ENCODE results near the gene CAPN8.

The CAPN8 gene

GRCh38 chr1:223665592-223666312 is at the start of gene CAPN8:
CAPN8 (minus strand) TSS chr1:223665701; CDS start chr1:223665646, 55 bp downstream.
- POLR2A ChIA-PET (ENCODE audit: low non-redundant PET), result no interaction called here
- peak within 1 kb of the TSS; percentile 79 for H3K27ac ChIP-seq
- peak; percentile 83 for DNase-seq (ENCODE audit: low spot score)
- CTCF ChIA-PET, result interaction anchor here (1.0 to 1.1 kb wide), 2 partner anchors 18 to 109 kb away, joined by 3 read pairs; no protein-coding TSS in a partner anchor
- no peak for TF ChIP-seq CTCF (conservative IDR thresholded peaks at IDR 0.05; ENCODE audit: low read depth)

- CTCF ChIA-PET, result no interaction called here
Observed at GRCh38 chr1:223714849-223715603, 49.5 kb upstream of the CAPN8 start.

GRCh38 chr1:223714421-223714724 is 48.9 kb upstream of the CAPN8 start:
- no peak for DNase-seq (ENCODE audit: low spot score)
- no peak for TF ChIP-seq CTCF (conservative IDR thresholded peaks at IDR 0.05; ENCODE audit: low read depth)
- H3K27ac ChIP-seq, result peak overlapping the region; percentile 94
- ChIA-PET POLR2A (ENCODE audit: low non-redundant PET) (no interaction called here), CTCF (no interaction called here)

More at GRCh38 chr1:223714849-223715603, 49.5 kb upstream of the CAPN8 start:
- H3K27ac ChIP-seq, result peak overlapping the region; percentile 94
- DNase-seq (ENCODE audit: low spot score), result peak; percentile 94
- POLR2A ChIA-PET (ENCODE audit: low non-redundant PET), result no interaction called here
- no peak for TF ChIP-seq CTCF (conservative IDR thresholded peaks at IDR 0.05; ENCODE audit: low read depth)

- TF ChIP-seq CTCF (conservative IDR thresholded peaks at IDR 0.05; ENCODE audit: low read depth), result no peak
- peak overlapping the region; percentile 94 for H3K27ac ChIP-seq
- CTCF ChIA-PET, result interaction anchor here (1.9 kb wide), 1 partner anchor 36 kb away, joined by 9 read pairs; no protein-coding TSS in a partner anchor
- no peak for DNase-seq (ENCODE audit: low spot score)
- POLR2A ChIA-PET (ENCODE audit: low non-redundant PET), result no interaction called here
Observed at GRCh38 chr1:223713546-223714420, 48.3 kb upstream of the CAPN8 start.

- no peak for TF ChIP-seq CTCF (conservative IDR thresholded peaks at IDR 0.05; ENCODE audit: low read depth)
- CTCF ChIA-PET, result interaction anchor here (0.6 to 1.9 kb wide), 3 partner anchors 10 to 36 kb away, joined by 3 to 9 read pairs (median 8); no protein-coding TSS in a partner anchor
Observed at GRCh38 chr1:223712850-223713474, 47.5 kb upstream of the CAPN8 start.

More at GRCh38 chr1:223712850-223713474, 47.5 kb upstream of the CAPN8 start:
- H3K27ac ChIP-seq, result peak overlapping the region; percentile 94
- DNase-seq (ENCODE audit: low spot score), result no peak
- POLR2A ChIA-PET (ENCODE audit: low non-redundant PET), result no interaction called here

Data from RWPE1 (cell line).